HG02571 (cell line): ENCODE measurements around the gene AKAP17A.
"Not testable (repeated sequence)": the region's sequence is repeated elsewhere in the genome, so short reads cannot be mapped to it uniquely, and the experiment has no call there.

Experiments
- ATAC-seq: cut with Tn5 transposase; IDR thresholded peaks from one replicate; pipeline ENCODE4 v1.9.1; 2021; ENCODE audit warnings: mild to moderate bottlenecking, moderate library complexity; ENCODE audit not compliant: unreplicated experiment

AKAP17A gene

GRCh38 chrX:1591102-1591862 lies at the start of gene AKAP17A:
AKAP17A (plus strand) TSS chrX:1591604; CDS start chrX:1593463, 1,859 bp downstream.
- ATAC-seq, result peak; percentile 81

- no peak for ATAC-seq
These were observed 48.2 kb upstream of the AKAP17A start for GRCh38 chrX:1542994-1543725.

GRCh38 chrX:1545776-1546408 lies 45.5 kb upstream of the AKAP17A start:
- no peak for ATAC-seq

- ATAC-seq, result no peak
These were observed 44.6 kb upstream of the AKAP17A start for GRCh38 chrX:1546691-1547251.

- no peak for ATAC-seq
These were observed 39.4 kb upstream of the AKAP17A start for GRCh38 chrX:1551959-1552546.

- no peak for ATAC-seq
These were observed 36.8 kb upstream of the AKAP17A start for GRCh38 chrX:1554469-1555210.

GRCh38 chrX:1555370-1555769 lies 36.0 kb upstream of the AKAP17A start:
- ATAC-seq, result no peak

- not testable (repeated sequence) for ATAC-seq
These were observed 34.0 kb upstream of the AKAP17A start for GRCh38 chrX:1557442-1557841.

- ATAC-seq, result no peak
These were observed 32.5 kb upstream of the AKAP17A start for GRCh38 chrX:1558761-1559468.

GRCh38 chrX:1561164-1561563 lies 30.2 kb upstream of the AKAP17A start:
- no peak for ATAC-seq

- not testable (repeated sequence) for ATAC-seq
These were observed 27.3 kb upstream of the AKAP17A start for GRCh38 chrX:1564077-1564476.

GRCh38 chrX:1564750-1565683 lies 26.4 kb upstream of the AKAP17A start:
- no peak for ATAC-seq

GRCh38 chrX:1574181-1574580 lies 17.2 kb upstream of the AKAP17A start:
- ATAC-seq, result not testable (repeated sequence)

GRCh38 chrX:1576201-1576992 lies 15.0 kb upstream of the AKAP17A start:
- ATAC-seq, result no peak

GRCh38 chrX:1577845-1578244 lies 13.6 kb upstream of the AKAP17A start:
- no peak for ATAC-seq

- ATAC-seq, result no peak
These were observed 12.8 kb upstream of the AKAP17A start for GRCh38 chrX:1578511-1579173.

- no peak for ATAC-seq
These were observed 10.3 kb upstream of the AKAP17A start for GRCh38 chrX:1581132-1581531.
